ENCODE results near the gene SEC24D.

- TF ChIP-seq CTCF (IDR thresholded peaks at IDR 0.05; ENCODE audit: control extremely low read depth in 1 of 3, insufficient read depth in 1 of 3, low read depth in 1 of 3, low read length in 3 of 3) (no peak), POLR2A (IDR thresholded peaks at IDR 0.05; ENCODE audit: control extremely low read depth in 1 of 2, low read depth in 2 of 2, low read length in 2 of 2) (no peak), POLR2AphosphoS5 (IDR thresholded peaks at IDR 0.05; ENCODE audit: low read depth, low read length) (no peak), PHF8 (conservative IDR thresholded peaks at IDR 0.05; ENCODE audit: low read depth, low read length) (no peak), SIX5 (IDR thresholded peaks at IDR 0.05; ENCODE audit: low read depth, low read length) (no peak)
Observed at GRCh38 chr4:118807659-118808058, 28.3 kb downstream of the SEC24D start.
